SHP77 (cell line): ENCODE results near the gene ITPA.
A peak's percentile ranks its signal among the peaks of the same experiment; 100 is the strongest.
"Not testable (repeated sequence)": the region's sequence is repeated elsewhere in the genome, so short reads cannot be mapped to it uniquely, and the experiment has no call there.

Source experiments
- DNase-seq, 2 experiments: peaks; one replicate each; lab custom pipeline; 2025; lab: John Stamatoyannopoulos, UW

The ITPA gene

DNA sequence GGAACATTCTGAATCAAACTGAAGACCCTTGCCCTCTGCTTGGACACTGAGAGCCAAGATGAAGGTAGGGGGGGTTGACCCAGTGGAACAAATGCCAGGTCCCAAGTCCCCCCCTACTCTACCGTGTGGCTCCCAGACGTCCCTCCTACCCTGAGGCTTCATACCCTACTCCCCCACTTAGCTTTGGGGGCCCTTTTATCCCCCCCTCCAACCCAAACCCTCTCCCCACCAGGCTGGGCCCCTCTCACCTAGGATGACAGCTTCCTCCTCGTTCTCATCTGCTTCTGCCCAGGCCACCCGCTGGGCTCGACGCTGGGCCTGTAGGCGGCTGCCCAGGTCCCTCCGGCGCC lies 6.4 kb upstream of the ITPA start:
- DNase-seq, result no peak

DNA sequence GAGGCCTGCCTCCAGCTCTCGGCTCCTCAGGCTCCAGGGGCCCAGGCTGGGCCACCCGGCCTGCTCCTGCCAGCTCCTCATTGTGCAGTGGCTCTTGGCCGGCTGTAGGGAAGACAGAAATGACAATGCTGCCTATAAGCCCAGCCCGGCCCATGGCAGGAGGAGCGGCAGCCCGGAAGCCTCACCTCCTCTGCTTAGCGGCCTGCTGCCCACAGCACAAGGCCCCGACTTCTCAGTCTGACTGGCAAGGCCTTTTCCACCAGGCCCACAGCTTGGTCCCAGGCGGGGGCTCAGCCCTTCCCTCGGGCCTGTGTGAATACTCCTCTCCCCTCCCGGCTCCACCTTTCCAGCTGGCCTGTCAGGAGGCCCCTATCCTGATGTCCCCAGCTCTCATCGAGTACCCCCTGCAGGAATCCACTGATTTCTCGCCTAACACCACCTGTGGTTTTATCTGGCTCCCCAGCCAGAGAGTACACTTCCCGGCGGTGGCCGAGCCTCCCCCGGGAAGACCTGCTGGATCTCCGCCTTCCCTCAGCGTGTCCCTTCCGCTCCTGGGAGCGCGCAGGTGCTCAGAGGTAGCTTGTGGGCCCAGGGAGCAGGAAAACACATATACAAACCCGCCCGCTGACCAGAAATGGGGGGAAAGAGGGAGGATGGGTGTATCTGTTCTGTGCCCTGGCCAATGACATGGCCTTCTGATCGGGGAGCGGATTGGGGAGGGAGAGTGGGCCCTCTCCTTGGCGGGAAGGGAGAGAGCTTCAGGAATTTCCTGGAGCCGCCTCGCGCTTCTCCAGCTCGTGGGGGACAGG lies 5.8 kb upstream of the ITPA start:
- peak; percentile 42 to 55 for DNase-seq

DNA sequence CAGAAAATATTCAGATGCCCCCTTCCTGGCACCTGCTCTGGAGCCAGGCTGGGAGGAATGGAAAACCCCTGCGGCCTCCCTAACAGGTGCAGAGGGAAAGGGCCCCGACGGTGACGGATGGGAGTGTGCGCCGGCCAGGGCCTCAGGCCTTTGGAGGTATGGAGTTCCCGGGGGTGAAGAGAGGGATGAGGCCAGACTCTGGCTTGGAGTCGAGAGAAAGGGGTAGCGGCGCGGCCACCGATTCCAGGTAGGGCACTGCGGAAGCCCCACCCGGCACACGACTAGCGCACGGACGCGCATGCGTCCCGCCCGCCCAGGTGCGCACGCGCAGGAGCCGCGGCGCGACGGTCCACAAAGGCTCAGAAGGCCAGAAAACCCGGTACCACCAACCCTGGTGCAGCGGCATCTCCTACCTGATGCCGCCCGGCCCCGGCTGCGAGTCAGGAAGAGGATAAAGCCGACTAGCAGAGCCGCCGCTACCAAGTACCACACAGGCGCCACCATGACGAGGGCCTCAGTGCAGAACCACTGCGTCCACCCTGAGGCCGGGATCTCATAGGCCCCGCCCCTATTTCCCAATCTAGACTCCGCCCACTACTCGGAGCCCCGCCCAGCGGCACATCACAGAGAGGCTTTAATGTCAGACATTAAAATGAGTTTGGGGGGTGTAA lies 5.0 kb upstream of the ITPA start, which contains the start of gene DDRGK1:
Gene DDRGK1, minus strand, starts transcription at position 559 of the 671 bp plus-strand sequence. Its CDS starts 55 bp downstream, at position 504.
- peak; percentile 76 to 82 for DNase-seq

DNA sequence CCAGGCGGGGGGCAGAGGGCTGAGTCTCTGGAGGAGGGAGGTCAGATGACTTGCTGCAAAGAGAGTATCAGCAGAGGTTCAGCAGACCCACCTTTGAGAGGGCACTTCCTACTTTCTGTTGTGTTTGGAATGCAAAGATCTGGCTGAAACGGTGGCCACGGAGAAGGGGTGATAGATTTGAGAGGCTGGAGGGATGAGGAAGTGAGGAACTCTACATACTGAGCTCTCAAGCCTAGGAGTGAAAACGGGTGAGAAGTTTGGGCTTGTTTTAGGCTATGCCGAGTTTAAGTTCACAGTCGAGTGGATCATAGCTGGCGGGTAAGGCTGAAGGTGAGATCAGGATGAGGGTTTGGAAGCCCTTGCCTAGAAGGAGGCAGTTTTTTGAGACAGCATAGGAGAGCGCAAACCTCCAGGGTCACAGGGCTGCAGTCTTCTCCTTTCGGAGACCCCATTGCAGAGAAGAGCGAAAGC lies 477 bp upstream of the ITPA start:
- DNase-seq, result no peak

DNA sequence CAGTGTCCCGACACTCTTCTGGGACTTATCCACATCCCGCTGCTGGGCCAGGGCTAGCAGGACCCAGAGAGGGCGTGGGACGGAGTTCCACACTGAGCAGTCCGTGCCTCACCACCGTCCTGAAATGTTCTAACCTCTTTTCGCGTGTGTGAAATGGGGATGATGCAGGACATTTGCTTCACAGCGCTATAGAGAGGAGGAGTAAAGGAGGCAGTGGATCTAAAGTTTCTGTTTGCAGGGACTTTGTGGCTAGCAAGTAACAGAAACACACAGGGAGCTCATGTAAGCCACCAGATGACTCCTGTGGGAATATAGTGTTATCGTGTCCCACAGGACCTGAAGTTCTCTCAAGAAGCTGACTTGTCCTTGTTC lies 634 bp downstream of the ITPA start:
- no peak for DNase-seq

DNA sequence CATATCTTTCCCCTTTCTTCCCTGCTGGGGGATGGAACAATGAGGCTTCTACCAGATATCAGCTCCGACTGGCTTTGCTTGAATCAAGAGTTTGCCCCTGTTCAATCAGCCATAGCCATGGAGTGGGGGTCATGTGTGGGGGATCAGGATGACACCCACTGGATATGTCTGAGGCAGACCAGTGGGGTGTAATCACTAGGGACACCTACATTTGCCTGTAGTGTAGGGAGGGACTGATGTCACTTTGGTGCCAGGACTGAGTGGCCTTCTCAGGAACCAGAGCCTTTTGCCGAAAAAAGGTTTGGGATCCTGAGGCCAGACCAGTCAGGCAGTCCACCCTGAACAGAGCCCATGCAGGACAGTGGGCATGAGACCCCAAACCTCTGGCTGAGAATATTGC lies 1.0 kb downstream of the ITPA start:
- no peak for DNase-seq

DNA sequence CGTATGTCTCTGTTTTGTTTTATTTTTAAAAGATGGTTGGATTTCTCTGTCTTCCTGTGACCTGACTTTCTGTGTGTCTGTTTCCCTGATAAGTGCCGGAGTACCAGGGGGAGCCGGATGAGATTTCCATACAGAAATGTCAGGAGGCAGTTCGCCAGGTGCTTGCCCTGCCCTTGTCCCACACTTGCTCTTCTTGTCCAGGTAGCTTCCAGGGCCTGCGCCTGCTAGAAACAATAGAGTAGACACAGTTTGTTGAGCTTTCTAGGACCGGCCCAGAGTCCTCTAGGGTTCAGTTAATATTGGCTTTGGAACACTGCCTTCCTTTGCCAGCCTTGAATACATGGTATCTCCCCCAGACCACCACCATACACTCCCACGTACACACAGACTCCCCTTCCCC lies 3.9 kb downstream of the ITPA start:
- no peak for DNase-seq

DNA sequence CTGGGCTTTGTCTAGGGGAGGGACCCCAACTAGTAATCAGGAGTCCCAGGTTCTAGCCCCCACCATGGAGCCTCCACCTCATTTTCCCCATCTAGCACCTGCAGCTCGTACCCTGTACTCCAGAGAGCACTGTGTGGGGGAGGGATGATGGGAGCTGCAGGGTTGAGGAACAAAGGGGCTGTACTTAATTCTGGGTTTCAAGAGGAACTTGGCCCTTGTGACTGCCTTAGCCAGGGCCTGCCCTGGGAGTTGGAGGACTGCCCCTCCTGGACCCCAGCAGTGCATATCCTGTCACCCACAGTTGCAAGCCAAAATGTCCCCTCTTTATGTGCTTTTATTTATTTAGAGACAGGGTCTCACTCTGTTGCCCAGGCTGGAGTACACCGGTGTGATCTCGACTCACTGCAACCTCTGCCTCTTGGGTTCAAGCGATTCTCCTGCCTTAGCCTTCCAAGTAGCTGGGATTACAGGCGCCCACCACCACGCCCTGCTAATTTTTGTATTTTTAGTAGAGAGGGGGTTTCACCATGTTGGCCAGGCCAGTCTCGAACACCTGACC lies 6.1 kb downstream of the ITPA start:
- not testable (repeated sequence) for DNase-seq

DNA sequence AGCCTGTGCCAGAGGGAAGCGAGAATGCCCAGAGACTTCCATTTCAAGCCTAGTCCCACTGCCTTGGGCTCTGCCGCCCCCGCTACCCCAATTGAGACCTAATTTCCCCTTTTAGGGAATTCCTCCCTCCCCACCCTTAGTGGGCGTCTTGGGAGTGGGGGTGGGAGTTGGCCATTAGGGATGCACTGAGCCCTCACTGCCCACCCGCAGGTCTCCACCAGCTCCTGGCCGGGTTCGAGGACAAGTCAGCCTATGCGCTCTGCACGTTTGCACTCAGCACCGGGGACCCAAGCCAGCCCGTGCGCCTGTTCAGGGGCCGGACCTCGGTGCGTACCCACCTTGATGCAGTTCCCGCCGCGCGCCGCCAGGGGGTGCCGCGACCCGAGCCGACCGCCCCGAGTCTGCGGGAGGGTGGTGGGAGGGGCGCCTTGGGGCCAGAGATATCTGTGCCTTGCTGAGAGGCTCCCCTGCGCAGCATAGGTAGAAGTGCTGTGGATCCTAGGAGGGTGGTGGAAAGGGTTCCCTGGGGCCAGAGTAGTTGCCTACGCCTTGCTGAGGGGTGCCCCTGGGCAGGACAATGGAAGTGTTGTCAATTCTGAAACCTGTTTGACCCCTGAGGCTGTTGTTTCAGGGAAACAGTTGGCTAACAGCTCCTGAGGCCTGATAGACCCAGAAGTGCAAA lies 9.2 kb downstream of the ITPA start:
- DNase-seq, result peak; percentile 66 to 73

DNA sequence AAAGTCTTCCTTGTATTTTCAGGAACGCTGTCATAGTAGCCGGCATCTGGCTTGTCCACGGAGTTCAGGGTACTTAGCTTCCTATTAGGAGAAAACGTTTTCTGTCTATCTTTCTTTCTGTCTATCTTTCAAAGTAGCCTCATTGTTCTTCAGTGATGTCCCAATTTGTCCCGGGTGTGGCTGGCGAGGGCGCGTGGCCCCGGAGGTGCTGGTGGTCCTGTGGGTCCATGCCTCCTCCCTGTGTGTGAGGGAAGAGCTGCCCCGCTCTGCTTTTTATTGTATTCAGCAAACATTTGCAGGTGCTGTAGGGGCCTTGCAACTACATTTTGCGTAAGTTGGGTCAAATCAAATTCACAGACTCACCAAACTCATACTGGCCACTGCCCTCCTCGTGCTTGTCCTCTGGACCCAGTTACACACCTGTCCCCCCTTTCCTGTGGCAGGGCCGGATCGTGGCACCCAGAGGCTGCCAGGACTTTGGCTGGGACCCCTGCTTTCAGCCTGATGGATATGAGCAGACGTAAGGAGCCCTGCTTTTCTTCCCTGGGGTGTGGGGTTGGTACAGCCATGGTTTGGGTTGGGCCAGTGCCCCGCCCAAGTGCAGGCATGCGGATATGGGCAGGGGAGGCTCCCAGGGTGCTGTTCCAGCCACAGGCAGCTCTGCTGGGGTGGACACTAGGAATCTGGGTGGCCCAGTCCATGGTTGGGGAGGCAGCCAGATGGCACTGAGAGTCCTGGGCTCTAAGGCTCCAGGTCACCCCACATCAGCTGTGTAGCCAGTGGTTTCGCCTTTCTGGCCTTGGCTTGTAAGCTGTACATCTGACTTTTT lies 12.3 kb downstream of the ITPA start:
- no peak for DNase-seq

DNA sequence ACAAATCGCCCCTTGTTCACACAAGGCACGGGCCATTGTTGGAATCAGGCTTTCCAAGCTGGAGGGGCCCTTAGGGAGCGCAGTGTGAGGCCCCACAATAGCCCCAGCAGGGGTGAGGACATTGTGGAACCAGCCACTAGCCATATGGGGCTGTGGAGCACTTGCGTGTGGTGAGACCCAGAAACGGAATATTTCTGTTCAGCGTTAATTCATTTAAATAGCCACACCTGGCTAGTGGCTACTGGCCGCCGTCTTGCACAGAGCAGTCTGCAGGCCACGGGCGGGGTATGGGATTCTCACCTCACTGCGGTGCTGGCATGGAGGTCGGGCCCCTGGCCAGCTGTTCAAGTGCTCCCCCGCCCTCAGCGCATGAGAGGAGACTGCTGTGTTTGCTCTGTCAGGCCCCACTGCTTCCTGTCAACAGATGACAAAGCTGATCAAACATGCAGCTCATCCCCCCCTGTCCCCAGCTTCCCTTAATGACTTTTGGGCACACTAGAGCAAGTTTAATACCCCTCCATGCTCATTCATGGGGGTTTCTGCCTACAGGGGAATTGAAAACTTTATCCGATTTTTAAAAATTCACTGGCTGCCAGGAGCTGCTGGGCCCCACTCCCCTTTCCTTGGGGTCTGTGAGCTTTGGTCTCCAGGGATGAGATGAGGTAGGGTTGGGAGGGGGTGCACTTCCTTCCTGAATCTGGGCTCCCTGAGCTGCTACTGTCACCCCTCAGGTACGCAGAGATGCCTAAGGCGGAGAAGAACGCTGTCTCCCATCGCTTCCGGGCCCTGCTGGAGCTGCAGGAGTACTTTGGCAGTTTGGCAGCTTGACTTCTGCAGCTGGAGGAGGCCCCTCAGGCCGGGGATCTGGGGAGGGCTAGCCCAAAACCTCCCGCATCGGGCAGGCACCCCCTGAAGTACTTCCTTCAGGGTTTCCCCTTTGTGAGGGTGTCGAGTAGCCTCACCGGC lies 13.6 kb downstream of the ITPA start:
- peak; percentile 99 for DNase-seq

DNA sequence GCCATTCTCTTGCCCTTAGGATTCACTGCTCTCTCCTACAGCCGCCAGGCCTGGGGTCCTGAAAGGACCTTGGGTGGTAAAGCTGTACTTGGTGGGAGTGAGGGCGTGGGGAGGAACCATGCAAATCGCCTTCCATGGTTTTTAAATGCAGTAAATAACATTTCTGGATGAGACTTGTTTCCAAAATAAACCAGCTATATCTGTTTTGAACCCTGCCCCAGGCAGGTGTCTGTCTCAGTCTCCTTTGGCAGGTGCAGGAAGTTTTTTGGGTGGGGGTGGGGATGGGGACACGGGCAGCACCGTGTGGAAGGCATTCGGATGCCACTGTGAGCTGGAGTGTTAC lies 14.3 kb downstream of the ITPA start:
- DNase-seq, result no peak

DNA sequence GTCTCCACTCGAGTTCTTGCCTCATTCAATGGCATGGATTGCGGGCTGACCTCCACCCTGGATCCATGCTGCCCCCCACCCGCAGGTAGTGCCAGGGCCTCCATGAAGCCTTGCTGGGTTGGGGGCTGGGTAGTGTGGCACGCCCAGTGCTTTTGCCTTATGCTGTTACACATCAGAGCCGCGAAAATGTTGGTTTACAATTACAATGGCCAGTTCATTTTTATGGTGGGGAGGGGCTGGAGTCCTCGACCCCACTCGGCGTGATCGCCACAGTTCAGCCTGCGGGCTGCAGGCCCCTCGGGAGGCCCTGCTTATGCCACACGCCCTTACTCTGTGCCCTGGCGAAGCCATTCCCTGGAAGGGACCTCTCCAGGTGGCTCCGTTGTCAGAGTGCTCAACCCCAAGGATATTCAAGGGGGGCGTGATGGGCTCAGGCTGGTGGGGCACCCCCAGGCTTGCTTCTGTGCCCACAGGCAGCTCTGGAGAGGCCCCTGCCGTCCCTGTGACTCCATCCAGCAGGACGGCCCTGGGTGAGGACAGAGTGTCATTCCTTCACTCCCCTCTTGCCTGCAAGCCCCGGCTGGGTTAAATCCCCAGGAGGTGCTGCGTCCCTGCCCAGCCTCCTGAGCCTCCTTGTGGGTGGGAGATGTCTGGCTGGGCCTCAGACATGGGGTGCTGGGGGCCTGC lies 14.8 kb downstream of the ITPA start:
- DNase-seq, result peak in 1 of 2 experiments; percentile 29

DNA sequence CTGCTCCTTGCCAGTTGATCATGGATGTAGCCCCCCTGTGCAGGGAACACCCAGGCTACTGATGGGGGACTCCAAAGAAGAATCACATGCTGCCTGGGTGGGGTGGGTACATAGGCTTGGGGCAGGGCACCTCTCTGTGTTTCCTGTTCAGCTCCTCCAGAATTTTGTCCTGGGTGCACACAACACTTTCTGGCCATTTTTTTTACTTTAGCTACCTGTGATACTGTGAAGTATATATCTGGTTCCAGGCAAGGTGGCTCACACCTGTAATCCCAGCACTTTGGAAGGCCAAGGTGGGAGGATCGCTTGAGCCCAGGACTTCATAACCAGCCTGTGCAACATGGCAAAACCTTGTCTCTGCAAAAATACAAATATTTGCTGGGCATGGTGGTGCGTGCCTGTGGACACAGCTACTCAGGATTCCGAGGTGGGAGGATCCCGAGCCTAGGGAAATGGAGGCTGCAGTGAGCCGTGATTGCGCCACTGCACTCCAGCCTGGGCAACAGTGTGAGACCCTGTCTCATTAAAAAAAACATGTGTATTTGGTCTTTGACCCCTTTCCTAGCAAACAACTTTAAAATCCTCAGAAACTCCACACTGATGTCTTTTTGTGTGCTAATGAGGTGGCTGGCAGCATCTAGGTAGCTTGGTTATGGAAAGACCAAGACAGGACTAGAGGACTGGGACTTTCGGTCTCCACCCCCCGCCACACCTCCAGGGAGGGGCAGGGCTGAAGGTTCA lies 15.6 kb downstream of the ITPA start:
- no peak for DNase-seq

DNA sequence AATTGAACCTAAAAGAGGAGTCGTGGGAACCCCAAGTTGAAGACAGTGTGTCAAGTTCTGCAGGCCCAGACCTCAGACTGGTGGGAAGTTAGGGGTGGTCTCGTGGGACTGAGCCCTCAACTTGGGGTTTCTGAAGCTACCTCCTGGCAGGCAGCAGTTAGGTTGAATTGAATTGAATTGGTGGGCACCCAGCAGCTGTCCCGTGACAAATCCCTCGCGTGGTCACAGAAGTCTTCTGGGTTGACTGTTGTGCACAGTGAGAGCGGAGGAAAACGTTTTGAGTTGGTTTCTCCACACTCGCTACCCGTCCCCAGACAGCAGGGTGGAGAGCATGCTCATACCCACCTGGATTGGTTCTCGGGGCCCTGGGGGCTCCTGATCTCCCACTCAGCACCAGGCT lies 16.8 kb downstream of the ITPA start:
- no peak for DNase-seq

DNA sequence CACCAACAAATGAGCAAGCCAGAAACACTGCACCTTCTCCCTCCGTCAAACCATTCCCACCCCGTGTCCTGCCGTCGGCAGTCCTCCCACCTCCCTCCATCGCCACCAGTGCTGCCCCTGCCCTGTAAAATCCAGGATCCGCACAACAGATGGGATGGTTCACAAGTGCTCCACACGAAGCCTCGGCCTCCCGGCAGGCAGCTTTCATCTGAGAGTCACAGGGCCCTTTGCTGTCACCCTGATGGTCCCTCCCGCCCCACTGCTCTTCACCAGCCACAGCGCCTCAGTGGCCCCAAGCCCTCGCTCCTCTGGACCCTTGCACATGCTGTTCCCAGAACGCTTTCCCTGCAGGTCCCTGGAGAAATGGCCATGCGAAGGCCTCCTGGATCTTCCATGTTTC lies 17.6 kb downstream of the ITPA start:
- DNase-seq, result no peak

DNA sequence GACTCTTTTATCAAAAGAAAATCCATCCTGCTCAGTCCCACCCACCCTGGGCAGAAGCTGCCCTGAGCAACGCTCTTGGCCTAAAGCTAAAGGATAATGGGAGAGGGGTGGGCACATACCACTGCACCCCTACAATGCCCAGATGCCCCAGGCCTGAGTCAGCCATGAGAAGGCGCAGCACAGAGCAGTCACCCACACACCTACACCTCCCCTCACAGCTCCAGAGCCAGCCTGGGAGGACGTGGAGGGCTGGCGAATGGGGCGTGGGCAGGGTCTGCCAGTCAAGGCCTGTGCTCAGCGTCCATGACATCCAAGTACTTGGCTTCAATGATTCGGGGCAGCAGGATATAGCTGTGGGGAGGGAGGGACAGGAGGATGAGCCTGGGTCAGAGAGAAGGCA lies 18.2 kb downstream of the ITPA start:
- no peak for DNase-seq

DNA sequence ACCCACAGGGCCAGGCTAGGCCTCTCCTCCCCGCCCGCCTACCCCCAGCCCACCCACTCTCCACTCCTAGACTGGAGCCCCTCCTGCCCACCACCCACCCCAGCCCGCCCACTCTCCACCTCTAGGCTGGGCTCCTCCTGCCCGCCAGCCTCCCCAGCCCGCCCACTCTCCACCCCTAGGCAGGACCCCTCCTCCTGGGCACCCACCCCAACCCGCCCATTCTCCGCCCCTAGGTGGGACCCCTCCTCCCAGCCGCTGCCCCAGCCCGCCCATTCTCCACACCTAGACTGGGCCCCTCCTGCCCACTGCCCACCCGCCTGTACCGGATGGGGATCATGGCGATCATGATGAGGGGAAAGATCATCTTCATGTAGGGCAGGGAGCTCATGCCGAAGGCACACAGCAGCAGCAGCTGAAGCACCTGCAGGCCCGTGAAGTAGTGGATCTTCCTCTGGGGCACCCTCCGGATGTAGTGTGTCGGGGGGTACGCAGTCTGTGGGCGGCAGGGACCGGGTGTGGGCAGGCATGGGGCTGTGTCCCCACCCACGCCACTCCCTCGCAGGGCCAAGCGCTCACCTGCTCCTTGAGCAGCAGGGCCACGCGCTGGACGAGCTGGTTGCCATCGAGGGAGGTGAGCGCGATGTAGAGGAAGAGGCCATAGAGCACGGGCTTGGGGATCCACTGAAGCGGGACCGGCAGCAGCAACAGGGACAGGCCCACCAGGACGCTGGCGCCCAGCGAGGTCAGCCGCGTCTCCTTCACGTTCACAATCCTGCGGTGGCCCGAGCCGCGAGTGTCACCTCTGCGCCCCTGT lies 18.8 kb downstream of the ITPA start:
- no peak for DNase-seq

DNA sequence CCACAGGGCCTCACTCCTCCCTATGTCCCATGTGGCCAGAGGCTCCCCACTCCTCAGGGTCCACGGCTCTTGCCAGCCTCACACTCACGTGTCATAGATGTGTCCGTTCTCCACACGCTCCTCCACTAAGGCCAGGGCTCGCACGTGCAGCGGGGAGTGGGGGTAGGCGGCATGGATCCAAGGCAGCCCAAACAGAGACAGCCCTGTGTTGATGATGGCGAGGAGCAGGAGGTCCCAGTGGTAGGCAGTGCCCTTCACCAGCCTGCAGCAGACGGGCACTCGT lies 19.4 kb downstream of the ITPA start:
- DNase-seq, result no peak
